T-helper 2 cell treated with Interferon-gamma antibody and Interleukin-4, amounts not matched to agents 100 ng/mL and 5 ng/mL, for 36 hours (primary cell): ENCODE results near the gene RBM19. TPM values are rescaled to one million over a fixed set of nuclear protein-coding genes. Genes with fewer than 3 reads are reported as not detected.

Experiments used
- intact Hi-C: fragments of 100-400 bp; cut with micrococcal nuclease; formaldehyde crosslinking; loops from one replicate; pipeline ENCODE4 v1.15.1; 2023
- total RNA-seq: library from RNA; stranded (reverse); gene quantifications from 2 replicates; pipeline ENCODE4 v1.2.3, GENCODE V29; 2022

The RBM19 gene
- total RNA-seq, 1 donor from 2014 or later = 44.2 TPM

DNA sequence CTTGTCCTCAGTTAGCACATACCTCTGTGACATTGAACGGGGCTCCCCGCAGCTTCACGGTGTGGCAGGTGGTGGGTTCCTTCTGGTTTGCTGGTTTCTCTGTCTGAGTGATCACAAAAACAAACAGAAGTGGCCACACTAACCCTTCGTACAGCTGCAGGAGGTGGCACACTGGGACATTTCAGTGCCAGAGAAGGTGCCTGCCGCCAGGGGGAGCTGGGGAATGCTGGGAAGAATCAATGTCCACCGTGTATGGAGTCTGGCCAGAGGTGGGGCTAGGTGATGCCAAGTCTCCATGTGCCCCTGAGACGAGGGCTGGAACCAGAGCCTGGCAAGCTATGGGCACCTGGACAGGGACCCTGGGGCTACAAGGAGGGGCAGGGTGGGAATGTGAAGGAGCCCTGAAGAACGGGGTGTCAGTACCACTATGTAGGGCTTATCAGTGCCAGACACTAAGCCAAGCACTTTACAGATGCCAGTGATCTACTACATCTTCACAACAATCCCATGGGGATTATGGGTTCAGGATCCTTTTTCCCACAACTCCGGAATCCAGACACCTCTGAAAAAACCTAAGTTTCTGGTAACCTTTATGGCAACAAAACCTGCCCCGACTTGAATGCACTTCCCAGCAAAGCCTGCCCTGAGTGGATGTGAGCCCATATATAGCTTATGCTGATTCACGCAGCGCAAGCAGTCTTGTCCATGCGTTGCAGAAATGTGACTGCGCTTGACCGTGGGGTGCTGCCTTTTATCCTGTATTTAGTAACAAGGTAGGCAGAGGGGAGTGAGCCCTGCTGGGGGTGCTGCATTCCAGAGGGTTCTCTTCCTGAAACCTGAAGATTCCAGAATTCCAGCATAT lies 10.8 kb downstream of the RBM19 start:
- intact Hi-C loops = no loop called here

DNA sequence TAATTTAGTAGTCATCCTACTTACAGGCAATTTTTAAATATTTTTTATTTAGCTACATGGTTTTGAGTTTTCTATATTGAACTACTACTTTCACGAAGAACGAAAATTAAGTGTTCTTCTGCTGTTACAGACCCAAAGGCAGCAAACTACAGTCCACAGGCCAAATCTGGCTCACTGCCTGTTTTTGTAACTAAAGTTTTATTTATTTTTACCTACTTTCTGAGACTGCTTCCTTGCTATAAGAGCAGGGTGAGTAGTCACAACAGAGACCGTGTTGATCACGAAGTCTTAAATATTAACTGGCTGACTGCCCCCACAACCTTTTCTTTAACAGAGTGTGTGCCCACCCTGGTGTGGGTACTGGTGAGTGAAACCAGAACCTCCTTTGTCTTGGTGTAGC lies 11.6 kb downstream of the RBM19 start:
- intact Hi-C loops = no loop called here

DNA sequence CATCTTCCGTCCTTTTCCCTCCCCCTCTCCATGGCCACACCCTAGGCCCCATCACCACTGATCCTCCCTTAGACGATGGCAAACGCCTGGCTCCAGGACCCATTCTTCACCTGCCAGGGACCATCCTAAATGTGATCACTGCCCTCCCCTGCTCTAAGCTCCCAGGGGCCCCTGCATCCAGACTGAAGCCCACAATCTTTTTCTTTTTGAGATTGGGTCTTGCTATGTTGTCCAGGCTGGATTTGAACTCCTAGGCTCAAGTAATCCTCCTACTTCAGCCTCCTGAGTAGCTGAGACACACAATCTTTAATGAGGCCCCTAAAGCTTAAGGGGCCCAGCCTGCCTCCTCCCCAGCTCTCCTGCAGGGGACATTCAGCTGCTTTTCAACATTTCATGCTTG lies 15.3 kb downstream of the RBM19 start:
- intact Hi-C loops = no loop called here

DNA sequence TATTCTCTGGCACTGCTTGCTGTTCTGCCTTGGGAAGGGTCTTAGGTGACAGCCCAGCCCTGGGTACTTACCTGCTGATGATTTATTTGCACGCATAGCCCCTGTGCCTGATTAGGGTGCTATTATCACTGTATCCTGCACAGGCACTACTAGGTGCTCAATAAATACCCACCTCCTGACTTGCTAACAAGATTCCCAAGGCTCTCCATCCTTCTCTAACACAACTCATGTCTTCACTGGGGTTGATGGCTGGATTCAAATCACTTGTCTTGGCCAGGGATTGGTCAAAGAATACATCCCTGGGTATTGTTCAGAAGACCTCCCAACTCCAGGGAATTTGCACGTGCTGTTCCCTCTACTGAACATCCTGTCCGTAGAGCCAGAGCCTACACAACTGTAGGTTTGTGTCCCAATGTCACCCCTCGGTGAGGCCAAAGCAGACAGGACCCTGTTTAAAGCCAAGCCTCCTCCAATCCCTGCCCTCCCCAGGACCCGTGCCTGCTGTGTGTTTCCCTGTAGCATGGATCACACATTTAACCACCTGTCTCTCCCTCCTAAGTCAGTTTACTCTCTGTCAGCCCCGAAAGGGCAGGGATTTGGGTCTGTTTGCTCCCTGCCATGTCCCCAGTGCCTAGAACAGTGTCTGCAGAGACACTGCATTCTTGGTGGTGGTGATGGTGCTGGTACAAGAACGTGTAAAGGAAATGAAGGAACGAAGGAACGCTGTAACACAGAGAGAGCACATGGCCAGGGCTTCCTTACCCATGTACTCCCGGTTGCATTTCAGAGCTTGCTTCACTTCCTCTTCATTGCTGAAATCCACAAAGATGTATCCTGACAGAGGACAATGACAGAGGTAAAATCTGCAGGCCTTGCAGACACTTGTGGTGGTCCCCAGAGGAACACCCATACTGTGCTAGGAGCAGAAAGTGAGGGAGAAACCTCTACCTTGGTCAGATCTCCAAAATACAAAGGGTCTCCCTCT lies 16.5 kb downstream of the RBM19 start:
- intact Hi-C loops = no loop called here

DNA sequence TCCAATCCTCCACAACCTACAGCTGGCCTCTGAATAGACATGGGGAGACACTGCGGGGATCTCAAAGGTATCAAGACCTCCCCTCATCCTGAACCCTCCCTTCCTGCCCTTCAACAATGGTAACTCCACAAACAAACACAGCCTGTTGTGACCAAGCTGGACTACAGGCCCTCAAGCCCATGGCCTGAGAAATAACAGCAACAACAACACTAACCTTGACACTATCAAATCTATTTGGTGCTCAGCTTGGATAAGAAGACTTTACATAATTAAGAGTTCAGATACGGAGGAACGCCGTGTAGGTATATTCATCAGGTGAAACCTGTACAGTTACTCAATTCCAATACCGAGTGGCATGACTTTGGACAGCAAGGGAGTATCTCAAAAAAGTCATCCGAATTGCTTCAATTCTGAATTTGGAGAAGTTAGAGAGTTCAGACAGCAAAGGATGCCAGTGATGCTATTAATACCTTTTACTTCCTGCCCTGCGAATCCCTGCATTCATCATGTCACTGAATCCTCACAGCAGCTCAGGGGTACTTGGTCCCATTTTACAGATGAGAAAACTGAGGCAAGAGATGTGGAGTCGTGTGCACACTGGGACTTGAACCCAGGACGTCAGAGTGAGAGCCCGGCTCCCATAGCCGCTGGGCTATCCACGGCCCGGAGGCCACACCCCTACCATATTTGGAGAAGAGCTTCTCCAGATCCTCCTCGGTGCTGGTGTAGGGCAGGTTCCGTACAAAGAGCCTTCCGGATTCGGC lies 17.8 kb downstream of the RBM19 start:
- intact Hi-C loops = no loop called here

DNA sequence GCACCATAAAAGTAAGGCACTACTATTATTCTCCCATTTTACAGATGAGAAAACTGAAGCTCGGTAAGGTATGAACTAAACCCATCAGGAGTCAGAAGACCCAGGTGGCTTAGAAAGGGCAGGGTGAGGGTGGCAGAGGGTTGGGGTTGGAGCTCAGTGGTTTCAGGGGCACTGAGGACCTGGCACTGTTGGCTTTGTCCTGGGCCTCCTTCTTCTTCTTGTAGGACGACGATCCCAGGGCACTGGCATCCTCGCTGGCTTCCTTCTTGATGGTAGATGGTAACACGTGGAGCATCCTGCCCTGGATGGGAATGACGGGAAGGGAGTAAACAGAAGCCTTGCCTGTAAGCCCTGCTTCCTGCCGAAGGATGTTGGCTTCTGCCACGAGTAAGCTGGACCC lies 19.9 kb downstream of the RBM19 start:
- intact Hi-C loops = no loop called here

DNA sequence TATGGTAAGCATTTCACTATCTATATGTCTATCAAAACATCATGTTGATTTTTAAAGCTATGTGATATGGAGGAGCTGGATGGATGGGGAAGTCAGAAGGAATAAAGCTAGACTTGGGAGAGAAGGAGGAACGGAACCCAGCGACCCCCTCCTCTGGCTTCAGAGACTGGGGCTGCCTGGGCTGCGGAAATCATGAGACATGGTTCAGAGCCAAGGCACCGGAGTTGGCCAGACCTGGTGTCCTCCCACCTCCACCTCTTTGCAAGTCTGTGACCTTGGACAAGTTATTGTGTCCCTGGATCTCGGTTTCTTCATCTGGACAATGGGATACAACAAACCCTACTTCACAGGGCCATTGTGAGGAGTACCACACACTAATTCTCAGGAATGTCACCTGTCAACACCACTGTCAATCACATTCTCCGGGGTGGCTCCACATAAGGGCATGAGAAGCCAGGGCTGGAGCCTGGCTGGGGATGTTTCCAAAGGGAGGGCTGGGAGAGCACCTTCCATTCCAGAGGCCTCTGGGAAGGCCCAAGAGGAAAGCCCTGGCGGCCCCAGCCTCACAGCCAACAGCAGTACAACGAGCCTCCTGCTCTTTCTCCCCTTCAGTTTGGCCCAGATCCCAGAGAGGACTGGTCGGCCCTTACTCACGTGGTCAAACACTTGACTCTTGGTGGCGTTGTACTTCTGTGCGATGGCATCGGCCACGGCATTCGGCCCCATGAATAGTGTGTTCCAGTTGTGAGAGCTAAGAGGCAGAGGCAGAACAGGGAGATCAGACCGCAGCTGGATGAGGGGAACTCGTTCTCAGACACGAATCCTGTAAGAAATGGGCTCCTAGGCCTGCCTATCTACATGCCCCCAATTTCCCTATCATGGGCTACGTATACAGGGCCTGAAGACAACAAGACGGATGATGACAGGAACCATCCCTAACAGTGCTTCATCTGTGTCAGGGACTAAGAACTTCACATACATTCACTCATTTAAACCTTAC lies 20.7 kb downstream of the RBM19 start:
- intact Hi-C loops = no loop called here

DNA sequence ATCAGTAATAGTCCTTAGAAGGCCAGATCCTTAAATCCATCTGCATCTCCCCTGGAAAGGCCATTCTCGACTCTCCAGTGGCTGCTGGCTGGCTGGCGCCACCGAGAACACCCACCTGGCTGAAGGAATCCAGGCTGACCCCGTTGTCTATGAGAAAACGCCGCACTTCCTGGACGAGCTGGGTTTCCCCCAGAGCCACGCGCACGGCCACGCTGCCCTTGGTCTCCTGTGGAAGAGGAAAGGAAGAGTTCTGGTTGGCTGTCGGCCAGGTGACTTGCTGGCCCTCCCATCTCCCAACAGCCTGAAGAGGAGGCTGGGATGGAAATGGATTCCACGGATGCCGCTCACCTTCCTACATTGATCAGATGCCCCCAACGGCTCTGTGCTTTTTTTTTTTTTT lies 23.9 kb downstream of the RBM19 start:
- intact Hi-C loops = no loop called here

DNA sequence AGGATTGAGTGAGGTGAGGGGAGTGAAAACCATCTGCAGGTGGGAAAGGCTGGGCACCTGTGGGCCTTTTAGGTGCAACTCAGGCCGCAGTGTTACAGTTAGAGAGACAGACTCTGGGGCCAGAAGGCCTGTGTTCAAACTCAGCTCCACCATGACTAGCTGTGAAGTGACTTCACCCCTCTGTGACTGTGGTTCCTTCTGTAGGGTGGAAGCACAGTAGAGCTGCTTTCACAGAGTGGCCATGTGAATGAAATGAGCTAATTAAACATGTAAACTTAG lies 25.0 kb downstream of the RBM19 start:
- intact Hi-C loops = no loop called here

DNA sequence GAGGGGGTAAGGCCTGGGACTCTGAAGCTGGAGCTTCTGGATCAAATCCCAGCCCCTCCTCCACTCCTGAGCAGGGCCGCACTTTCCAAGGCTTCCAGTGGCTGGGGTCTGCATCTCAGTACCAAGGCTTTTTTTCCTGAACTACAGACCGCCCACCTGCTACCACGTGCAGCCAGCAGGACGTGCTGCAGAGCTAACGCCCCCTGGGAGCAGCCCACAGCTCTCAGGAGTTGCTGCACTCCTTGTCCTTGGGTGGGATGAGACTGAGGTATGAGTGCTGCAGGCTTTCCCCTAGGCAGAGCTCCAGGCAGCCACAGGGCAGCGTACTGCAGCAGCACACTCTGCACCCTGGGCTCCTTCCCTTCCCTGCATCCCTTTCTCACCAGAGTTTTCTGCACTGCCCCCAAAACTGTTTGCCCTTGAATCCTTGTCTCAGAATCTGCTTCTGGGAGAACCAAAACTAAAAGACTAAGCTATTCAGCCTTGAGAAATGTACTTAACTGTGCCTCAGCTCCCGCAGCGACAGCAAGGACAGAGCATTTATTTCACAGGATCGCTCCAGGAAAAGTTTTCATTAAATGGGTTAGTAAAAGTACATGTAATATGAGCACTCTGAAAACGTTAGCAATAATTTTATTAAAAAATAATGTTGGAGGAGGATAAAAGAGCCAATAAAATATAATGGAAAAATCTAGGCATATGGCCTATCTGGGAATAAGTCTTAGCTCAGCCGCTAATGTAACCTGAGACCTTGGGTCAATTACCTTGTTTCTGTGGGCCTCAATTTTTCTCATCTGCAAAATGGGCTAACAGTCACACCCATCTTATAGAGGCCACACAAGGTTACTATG lies 25.5 kb downstream of the RBM19 start:
- intact Hi-C loops = no loop called here

DNA sequence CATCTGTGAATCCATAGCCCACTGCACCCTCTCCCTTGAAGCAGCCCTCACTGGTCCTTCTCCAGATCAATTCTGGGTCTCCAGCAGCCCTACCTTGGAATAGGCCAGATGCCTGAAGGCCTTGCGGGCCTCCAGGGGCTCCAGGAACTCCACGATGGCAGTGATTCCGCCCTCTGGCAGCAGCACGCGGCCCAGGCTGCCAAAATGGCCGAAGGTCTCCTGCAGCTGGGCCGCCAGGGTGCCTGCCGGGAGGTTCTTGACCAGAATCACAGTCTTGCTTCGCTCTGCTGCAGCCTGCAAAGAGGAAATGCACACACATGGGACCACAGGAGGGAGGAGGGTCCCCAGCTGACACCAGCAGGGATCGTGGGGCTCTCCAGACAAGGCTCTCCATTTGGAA lies 26.3 kb downstream of the RBM19 start:
- intact Hi-C loops = no loop called here

DNA sequence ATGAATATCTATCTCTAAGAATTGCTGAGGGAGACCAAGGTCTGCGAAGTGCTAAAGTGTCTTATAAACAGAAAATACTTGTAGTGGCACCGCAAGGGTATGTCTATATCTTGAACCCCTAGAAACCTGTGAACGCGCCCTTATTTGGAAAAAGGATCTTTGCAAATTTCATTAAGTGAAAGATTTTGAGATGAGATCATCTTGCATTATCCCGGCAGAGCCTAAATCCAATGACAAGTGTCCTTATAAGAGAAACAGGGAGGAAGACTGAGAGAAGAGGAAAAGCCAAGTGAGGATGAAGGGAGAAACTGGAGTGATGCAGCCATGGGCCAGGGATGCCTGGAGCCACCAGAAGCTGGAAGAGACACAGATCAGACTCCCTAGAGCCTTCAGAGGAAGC lies 27.7 kb downstream of the RBM19 start:
- intact Hi-C loops = no loop called here

DNA sequence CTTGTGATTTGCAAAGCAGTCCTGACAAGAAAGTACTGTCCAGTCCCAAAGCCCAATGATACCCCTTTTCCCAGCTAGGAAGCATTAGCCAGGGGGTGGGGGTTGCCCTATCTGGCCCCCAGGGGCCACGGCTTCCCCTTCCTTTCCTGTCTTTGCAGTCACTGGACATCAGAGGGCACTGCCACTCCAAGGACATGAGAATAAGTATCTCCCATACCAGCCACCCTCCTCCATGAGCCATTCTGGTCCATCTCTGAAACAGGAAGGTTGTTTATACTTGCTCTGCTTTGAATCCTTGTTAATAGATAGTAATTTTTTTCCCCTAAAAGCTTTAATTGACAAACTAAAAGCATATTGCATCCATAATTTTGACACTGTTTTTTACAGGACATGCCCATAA lies 29.7 kb downstream of the RBM19 start:
- intact Hi-C loops = no loop called here

DNA sequence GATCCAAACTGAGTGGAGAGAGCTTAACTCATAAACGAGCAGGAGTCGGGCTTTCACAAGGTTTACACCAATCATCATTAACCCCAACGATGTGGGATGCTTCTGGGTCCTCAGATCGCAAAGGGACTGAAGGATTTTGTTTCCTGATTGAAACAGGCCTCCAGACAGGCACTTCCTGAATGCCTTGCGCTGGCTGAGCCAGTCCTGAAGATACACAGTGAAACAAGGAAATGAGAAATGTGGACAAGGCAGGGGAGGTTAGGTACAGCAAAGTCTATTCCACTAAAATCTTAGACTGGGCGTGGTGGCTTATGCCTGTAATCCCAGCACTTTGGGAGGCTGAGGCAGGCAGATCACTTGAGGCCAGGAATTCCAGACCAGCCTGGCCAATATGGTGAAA lies 30.7 kb downstream of the RBM19 start:
- intact Hi-C loops = no loop called here

DNA sequence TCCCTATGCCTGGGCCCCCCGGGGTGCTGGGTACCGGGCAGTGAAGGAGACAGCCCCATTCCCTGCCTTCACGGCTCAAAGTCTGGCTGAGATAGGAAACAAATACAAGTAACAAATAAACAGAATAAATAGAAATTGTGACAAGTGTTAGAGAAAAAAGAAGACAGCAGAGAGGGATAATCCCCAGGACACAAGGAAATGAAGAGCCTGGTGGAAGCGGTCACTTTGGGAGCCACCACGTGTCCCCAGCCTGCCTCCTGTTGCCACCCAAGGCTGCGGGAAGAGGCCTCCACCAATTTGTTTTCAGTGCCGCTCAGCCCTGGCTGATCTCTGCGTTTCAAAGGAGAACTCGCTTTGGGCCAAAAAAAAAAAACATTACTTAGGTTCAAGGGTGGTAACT lies 31.2 kb downstream of the RBM19 start:
- intact Hi-C loops = no loop called here

DNA sequence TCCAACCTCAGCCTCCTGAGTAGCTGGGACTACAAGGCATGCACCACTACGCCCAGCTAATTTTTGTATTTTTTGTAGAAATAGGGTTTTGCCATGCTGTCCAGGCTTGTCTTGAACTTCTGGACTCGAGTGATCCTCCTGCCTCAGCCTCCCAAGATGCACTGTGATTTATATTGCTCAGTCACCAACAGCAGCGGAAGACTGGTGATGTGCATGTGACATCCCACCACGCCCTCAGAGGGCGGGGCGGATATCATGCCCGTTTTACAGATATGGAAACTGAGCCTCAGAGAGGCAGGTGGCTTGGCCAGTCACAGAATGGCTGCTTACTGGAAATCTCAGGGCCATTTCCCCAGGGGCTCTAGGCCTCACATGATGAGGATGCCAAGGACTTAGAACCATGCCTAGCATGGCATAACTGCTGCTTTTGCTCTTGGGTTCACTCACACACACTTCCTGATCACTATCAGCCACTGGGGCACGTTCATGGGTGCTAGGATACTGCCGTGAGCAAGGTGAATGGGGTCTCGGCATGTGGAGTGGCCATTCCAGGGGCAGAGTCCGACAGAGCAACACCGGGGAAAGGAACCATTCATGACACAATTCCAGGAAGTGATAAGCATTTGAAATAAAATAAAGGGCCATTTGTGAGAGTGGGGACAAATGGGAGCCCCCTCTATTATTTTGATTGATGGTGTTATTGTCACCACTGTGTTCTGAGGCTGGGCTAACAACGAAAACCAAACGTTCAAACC lies 31.9 kb downstream of the RBM19 start:
- intact Hi-C loops = no loop called here

DNA sequence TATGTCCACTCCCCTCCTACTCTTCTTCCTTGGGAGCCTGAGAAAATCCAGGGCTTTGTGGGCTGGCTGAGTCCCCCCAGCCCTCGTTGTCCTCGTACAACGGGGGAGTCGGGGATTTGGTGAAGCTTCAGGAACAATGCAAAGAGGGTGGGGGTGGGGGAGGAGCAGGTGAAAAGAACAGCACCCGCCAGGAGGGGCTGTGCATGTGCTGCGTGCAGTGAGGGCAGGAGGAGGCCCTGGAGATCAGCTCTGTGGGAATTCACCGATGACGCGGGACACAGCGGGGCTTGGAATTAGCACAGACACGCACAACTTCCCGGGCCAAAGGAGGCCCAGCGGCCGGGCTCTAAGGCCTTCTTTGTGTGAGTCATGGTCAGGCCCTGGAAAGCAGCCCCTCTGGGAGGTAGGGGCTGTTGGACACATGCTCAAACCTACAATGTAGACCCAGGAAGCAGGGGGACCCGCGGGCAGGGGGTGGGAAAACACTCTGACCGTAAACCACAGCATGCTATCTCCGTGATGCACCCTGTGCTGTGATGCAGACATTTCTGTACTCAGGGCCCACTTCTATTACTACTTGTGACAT lies 32.8 kb downstream of the RBM19 start:
- intact Hi-C loops = no loop called here

DNA sequence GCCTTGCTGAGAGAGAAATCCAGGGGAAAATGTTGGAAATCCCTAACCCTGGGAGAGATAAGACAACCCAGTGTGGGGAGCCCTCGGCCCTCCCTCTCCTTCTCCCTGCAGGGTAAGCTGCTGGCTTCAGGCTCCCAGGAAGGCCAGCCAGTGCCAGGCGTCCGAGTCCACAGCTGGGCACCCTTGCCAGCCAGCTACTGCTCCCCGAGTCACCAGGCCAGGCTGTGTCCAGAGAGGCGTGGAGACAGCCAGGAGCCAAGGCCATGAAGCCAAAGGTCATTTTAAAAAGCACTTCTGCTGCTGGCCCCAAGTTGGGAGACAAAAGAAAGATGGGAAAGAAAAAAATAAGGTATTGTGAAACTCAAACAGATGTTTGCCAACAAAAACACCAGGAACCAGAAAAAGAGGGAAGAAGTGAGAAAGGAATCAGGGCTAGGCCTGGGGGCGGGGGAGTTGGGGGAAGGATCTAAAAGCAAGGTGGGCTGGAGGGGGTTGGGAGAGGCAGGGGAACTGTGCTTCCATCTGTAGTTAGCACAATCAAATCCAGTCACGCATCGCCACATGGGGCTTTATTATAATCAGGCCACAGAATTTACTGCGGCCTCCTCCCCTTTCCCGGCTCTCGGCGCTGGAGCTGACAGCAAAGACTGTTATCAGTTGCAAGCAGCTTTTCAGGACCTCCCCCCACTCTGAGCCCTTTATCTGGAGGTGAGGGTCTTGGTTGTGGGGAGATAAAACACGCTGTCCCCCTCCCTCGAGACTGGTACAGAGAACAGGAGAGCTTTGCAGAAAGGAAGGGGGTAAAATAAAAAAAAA lies 33.5 kb downstream of the RBM19 start:
- intact Hi-C loops = no loop called here
